T-helper 2 cell treated with Interferon-gamma antibody and Interleukin-4, amounts not matched to agents 100 ng/mL and 5 ng/mL, for 36 hours (primary cell): ENCODE data around the gene C3orf52. TPM values are rescaled to one million over a fixed set of nuclear protein-coding genes. Genes with fewer than 3 reads are reported as not detected.
"Not testable (repeated sequence)": the region's sequence is repeated elsewhere in the genome, so short reads cannot be mapped to it uniquely, and the experiment has no call there.

Experiments
- intact Hi-C: fragments of 100-400 bp; cut with micrococcal nuclease; formaldehyde crosslinking; loops from one replicate; pipeline ENCODE4 v1.15.1; 2023
- total RNA-seq: library from RNA; stranded (reverse); gene quantifications from 2 replicates; pipeline ENCODE4 v1.2.3, GENCODE V29; 2022

Gene C3orf52, protein sequence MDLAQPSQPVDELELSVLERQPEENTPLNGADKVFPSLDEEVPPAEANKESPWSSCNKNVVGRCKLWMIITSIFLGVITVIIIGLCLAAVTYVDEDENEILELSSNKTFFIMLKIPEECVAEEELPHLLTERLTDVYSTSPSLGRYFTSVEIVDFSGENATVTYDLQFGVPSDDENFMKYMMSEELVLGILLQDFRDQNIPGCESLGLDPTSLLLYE
- total RNA-seq = 9.0 TPM in 2 replicates

DNA sequence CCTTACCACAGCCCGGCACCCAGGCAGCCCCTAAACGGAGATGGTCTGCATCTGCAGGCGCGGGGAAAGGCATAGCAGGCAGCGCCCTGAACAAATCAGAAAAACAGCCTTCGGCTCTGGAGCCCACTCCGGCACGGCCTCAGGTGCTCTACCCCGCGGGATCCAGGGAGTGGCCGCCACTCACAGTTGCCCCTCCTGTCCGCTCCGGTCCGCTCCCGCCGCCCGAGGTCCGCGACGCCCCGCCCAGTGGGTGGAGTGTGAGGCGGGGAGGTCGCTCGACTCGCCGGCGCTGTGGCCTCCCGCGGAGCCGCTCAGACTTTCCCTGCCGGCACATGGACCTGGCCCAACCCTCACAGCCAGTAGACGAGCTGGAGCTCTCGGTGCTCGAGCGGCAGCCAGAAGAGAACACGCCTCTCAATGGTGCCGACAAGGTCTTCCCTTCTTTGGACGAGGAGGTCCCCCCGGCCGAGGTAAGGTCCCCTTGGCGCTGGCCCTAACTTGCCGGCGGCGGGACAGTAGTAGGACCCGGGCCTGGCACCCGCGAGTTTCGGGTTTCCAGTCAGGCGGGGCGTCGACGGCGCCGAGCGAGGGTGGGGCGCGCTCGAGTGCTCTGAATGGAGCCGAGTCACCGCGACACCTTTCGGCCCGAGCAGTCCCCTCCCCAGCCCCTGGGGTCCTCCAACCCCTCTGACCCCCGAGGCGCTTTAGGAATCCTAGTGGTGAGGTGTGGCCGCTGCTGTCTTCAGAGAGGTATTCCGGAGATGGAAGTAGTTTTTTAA lies at the start of gene C3orf52:
Gene C3orf52, plus strand, starts transcription at position 314 of the 779 bp plus-strand sequence. Its CDS starts 19 bp downstream, at position 333.
- intact Hi-C loops = loop anchor here (1.0 kb wide), 1 partner anchor 11 kb away; no protein-coding TSS in a partner anchor

DNA sequence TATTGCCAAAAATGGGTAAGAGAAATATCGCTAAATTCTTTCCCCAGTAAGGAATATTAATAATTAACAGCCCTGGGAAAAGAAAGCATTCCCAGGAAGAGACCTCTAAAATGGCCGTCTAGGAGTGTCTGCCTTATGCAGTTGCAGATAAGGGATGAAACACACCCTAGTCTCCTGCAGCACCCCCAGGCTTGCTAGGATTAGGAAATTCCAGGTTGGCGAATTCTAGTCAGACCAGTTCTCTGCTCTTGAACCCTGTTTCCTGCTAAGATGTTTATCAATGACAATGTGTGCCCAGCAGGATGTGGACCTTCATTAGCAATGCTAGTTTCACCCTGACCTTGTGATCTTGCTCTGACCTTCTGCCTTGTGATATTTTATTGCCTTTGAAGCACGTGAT lies 49.0 kb upstream of the C3orf52 start:
- intact Hi-C loops = not testable (repeated sequence)

DNA sequence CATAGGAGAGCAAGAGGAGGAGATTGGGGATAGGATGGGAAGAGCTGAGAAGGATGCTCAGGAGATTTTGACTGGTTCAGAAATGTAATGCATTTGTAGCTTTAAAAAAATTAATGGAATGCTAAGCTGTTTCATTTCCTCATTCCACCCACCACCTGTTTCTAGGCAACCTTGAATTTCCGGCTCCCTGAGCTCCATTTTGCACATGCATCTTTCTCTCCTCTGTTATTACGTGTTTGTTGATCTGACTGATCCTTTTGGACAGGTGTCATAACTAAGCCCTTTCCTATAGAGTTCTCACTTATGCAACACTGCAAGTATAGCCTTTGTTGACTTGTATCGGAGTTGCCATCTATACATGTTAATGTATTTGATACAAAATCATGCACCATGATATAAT lies 47.3 kb upstream of the C3orf52 start:
- intact Hi-C loops = no loop called here

DNA sequence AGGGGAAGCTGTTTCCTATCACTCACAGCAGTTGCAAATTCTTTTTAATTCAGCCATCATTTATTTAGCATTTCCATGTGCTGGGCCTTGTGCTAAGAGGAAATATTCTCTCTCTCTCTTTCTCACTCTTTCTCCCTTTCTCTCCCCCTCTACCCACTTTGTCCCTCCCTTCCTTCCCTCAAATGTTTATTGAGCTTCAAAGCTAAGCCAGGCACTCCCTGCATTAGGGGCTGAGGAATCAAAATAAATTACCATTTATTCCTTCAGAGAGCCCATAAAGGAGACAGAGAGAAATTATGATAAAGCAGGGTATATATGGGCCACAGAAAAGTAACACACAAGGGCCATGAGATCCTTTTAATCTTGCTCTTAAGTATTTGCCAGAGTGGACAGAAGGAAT lies 44.9 kb upstream of the C3orf52 start:
- intact Hi-C loops = no loop called here

DNA sequence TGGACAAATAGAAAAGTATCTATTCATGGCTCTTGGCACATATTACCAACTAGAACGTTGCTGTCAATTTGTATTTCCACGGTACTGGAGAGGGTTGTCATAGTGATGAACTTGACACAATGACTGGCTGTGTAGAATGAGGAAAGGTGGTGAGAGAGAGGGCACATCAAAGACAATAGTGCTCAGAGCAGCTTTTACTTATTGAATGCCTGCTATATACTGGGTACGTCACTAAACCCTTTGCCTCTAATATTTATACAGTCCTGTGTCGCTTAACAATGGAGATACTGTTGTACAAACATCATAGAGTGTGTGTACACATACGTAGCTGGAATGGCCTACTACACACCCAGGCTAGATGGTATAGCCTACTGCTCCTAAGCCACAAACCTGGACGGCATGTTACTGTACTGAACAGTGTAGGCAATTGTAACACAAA lies 43.3 kb upstream of the C3orf52 start:
- intact Hi-C loops = loop anchor here (1.0 kb wide), 2 partner anchors 326 to 374 kb away; no protein-coding TSS in a partner anchor

DNA sequence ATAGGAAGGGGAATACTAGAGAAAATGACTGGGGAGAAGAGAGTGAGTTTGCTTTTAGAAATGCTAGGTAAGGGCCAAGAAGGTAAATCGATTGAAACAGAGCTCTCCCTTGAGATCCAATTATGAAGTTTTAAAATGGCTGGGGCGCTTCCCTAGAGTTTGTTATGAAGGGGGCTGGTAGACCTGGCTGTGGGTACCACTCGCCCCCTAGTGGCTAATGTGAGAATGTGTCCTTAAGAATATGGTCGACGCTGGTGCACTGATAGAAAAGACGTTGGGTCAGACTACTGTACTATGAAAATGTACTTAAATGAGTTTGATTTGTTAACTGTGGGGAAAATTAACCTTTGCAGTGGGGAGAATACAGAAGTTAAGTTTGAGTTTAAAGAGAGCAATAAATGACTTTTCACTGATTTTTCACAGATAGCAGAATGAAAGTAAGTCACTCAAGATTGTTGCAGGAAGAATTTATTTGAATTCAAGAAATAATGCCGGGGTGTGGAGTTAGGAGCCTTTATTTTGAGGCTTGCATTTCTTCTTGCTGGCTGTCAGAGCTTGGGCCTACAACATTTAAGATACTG lies 42.5 kb upstream of the C3orf52 start:
- intact Hi-C loops = loop anchor here (1.0 kb wide), 2 partner anchors 326 to 374 kb away; no protein-coding TSS in a partner anchor

DNA sequence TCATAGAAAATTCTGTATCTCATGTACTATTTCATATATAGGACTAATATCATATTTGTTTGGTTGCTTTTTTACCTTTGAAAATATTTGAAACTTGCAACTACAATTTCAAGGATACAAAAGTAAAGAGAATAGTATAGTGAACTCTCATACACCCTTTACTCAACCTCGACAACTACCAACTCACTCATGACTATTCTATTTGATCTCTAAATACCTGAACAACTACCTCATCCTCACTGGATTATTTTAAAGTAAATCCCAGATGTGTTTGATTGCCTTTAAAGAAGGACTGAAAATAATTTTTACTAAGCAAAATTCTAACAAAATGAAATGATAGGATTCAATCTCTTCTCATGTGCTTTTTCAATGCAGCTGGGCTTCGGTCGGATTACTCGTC lies 39.6 kb upstream of the C3orf52 start:
- intact Hi-C loops = no loop called here

DNA sequence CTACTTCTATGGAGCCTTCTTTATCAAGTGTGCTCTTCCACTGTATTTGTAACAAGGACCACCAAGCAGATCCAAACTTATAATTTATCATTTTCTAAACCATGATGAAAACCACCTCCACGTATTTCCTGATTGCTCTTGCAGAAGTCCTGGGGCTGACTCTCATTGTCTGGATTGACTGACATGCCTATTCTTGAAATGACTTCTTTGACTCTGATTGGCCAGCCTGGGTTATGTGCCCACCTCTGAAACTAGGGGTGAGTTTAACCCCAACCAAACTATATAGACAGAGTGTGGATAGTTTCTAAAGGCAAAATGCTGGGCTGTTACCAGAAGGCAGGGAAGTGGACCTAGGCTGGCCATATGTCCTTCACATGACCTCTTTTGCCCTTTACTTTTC lies 38.9 kb upstream of the C3orf52 start:
- intact Hi-C loops = no loop called here

DNA sequence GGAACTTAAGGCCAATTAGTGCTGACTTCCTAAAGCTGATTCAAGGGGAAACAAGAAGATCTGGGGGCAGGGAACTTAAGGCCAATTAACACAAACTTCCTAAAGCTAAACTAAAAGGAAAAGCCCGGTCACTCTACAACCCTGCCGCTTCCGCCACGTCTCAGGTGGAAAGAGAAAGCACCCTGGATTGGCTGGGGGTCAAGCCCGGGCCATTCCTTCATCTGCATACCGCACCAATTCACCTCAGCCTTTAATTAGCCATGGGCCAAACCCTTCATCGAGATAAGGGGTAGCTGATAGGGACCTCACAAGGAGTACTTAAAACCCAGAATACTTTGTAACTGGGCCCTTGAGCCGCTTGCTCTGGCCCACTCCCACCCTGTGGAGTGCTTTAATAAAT lies 37.3 kb upstream of the C3orf52 start:
- intact Hi-C loops = no loop called here

DNA sequence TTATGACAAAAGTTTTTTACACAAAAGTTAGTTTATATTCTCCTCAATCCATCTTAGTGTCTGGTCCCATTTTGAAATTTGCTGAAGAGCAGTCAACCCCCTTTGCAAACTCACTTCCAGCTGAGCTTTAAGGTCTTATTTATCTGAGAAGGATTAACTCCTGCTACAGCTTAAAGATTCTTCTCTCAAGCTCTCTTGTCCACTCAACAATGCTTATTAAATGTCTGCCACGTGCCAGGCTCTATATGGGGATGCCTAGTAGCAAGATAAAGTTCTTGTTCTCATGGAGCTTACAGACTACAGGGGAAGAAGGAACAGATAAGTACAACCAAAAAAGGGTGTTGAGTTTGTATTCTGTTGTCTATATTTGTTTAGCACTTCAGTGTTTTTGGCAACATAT lies 33.0 kb upstream of the C3orf52 start:
- intact Hi-C loops = no loop called here

DNA sequence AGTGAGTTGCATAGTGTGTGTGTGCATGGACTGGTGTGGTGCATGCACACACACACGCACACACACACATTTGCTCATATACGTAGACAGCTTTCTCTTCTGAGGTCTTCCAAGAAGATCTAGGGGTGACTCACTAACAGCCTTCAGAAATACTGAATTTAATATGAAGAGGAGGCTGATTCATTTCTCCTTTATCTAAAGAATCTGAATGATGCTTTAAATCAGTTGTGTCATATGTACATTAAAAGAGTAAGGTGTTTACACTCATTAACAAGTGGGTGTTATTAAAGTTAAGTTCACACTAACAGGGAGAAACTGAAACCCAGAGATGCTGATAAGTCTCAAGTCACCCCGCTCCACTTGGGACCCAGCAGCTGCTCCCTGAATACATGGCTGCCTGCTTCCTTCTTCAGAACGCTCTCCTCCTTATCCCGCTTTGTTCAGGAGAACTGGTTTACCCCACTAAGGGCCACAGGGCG lies 29.7 kb upstream of the C3orf52 start:
- intact Hi-C loops = no loop called here

DNA sequence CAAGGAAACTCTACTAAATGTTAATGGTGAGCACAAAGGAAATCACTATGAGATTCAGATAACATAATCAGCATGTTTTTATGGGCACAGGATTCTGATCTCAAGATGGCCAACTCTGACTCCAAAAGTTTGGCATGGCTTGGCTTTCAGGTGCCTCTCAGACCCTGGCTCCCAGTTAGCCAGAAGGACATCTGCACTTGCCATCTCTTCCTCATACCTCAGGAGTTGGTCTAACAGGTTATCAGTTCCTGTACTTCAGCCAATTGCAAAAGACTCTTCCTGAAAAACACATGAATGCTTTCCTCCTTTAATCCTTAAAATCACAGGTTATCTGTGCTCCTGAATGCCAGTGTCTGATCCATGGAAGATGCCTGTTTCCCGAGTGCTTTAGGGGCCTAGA lies 26.7 kb upstream of the C3orf52 start:
- intact Hi-C loops = no loop called here

DNA sequence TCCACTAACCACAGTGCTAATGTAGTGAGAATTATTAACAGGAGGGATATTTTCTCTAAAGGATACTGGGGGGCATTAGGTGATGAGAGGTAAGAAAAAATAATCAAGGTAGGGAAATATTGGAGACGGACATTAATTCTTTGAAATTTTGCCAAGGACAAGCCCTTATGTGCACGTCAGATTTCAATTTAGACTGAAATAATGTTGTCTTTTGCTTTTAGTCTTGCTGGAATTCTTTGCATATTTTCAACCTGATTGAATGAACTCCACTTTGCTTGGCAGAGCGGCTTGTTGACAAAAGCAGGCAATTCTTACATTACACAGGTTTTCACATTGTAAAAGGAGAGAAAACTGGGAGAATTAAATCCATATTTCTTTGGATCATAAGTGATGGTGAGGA lies 25.0 kb upstream of the C3orf52 start:
- intact Hi-C loops = no loop called here

DNA sequence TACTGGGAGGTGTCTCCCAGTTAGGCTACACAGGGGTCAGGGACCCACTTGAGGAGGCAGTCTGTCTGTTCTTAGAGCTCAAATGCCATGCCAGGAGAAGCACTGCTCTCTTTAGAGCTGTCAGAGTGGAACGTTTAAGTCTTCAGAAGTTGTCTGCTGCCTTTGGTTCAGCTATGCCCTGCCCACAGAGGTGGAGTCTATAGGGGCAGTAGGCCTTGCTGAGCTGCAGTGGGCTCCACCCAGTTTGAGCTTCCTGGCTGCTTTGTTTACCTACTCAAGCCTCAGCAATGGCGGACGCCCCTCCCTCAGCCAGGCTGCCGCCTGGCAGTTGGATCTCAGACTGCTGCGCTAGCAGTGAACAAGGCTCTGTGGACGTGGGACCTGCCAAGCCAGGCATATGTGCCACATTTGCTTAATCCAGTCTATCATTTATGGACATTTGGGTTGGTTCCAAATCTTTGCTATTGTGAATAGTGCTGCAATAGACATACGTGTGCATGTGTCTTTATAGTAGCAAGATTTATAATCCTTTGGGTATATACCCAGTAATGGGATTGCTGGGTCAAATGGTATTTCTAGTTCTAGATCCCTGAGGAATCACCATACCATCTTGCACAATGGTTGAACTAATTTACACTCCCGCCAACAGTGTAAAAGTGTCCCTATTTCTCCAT lies 13.7 kb upstream of the C3orf52 start:
- intact Hi-C loops = loop anchor here (2.0 kb wide), 1 partner anchor 94 kb away; the partner anchor contains the start of gene ABHD10

DNA sequence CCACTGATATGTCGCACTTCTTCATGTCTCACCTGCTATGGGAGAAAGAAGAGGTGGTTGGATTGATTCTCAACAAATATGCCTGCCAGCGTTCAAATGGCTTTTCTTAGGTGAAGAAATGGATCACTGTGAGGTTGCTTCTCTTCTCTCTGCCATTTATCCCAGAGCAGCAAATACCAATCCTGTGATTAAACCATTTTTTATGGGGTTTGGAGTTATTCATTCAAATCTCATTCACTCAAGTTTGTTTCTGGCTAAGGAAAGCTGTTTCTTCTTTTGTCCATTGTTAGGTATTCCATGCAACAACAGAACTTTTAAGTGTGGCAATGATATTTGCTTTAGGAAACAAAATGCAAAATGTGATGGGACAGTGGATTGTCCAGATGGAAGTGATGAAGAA lies 12.2 kb upstream of the C3orf52 start:
- intact Hi-C loops = no loop called here

DNA sequence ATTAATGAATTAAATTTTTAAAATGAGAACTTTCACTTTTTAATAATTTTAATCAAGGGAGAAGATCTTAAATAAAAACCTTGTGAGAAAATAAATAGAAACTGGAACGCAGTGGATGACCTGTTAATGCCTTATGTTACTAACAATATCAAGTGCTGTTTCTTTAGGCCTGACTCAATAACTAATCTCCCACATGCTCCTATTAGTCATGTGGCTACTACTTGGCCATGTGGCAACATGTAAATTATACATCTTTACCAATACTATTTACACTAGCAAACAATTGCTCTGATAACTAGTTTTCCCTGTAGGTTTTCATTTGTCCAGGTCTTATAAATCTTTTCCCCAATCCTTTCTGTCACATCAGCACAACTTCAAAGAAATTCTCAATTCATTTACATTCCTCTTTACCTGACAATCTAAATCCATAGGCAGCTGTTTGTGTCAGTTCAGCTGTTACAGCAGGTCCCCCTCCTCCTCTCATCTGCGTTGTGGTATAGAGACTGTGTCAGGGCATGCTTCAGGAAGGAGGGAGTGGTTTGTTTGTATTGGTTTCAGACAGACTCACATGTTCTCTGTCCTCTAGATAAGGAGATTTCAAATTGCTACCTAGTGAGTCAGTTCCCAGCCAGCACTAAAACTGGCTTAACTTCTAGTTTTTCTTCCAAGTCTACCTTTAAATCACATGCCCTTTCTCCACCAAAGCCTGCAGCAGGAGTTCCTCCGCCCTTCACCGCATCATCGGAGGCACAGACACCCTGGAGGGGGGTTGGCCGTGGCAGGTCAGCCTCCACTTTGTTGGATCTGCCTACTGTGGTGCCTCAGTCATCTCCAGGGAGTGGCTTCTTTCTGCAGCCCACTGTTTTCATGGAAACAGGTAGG lies 11.3 kb upstream of the C3orf52 start:
- intact Hi-C loops = loop anchor here (1.0 kb wide), 2 partner anchors 11 to 487 kb away; partner anchors contain the start of genes C3orf52 and SLC35A5

DNA sequence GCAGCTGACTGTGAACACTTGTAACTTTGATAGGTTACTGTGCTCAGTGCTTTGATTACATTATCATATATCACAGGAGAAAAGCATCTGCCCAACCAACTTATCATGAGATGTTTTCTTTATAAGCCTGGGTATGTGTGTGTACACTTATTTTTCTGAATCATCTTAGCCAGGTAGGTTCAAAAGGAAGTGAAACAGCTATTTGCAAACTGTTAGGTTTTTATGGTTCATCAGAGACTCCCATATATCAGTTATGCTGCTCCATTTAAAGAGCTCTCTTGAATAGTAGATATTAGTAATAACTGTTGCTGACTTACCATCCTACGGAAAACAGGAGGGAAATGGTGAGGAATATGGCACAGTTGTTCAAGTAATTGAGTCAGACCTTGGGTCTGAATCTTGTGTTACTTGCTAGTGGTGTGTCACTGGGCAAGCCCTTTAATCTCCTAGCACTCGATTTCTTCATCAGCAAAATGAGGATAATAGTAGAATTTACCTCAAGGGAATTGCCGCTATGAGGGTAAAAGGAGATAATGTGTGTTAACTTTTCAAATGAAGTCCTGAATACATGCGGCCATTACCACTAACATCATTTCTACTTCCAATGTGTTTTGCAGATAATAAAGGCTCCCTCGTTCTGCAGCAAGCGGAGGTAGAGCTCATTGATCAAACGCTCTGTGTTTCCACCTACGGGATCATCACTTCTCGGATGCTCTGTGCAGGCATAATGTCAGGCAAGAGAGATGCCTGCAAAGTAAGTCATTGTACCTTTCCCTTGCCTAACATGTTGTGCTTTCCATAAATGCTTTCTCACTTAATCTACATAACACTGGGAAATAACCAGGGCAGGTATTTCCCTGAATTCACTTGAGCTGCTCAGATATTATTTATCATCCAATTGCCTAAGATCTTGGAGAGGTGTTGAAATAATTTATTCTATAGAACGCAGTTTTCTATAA lies 7.8 kb upstream of the C3orf52 start:
- intact Hi-C loops = no loop called here

DNA sequence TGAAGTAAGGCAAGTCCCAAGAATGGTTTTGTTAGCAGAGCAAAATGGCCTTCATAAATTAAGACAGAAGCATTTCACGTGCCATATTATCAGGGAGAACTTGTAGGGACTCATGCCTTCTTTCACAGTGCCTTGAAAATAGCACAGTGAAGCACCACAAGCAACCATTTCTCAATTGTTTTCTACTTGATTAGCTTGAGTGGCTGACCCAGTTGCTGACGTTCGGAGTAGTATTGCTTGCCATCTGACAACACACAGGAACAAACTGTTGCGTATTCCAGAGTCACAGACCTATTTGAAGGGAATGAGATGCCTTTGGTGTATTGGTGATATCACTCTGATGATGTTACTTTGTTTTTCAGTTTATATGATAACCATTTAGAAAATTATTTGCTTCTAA lies 3.0 kb upstream of the C3orf52 start:
- intact Hi-C loops = no loop called here

DNA sequence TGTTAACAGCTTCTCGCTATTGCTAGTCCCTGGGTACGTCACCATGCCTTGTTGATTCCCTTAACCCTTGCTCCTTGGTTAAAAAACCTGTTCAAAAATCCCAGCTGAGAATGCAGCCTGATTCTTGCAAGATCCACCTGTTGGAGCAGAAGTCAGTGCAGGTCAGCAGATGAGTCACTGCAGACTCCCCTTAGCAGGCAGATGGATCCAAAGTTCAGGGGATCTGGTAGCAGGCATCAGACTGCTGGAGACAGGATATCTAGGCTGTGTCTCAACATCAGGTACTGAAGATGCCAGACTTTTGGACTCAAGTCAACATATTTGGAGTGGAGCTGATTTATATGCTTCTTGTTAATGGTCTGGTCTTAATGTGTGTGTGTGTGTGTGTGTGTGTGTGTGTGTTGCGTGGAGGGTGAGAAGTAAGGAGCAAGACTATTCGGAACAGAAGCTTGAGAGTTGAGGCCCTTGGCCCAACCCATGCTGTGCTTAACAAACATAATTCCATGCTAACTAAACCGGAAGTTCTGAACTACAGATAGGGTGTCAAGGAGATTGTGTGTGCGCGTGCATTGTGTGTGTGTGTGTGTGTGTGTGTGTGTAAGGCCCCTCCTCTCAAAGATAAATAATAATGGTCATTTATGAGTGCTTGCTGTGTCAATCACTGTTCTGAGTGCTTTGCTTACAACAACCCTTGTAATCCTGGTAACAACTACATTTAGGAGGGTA lies 1.0 kb upstream of the C3orf52 start:
- intact Hi-C loops = no loop called here
